T-helper 2 cell (primary cell): ENCODE measurements around the gene HOXA3.
A peak's percentile ranks its signal among the peaks of the same experiment; 100 is the strongest.

ENCODE experiments used
- DNase-seq, 5 experiments: peaks; one replicate each; pipeline versions ENCODE4 v3.0.0 to v3.0.0-alpha.2; 2012 to 2022

Gene HOXA3

GRCh38 chr7:27082171-27082570, 70.2 kb downstream of the HOXA3 start:
- no peak for DNase-seq

GRCh38 chr7:27080844-27081436, 71.4 kb downstream of the HOXA3 start:
- DNase-seq = no peak

DNA sequence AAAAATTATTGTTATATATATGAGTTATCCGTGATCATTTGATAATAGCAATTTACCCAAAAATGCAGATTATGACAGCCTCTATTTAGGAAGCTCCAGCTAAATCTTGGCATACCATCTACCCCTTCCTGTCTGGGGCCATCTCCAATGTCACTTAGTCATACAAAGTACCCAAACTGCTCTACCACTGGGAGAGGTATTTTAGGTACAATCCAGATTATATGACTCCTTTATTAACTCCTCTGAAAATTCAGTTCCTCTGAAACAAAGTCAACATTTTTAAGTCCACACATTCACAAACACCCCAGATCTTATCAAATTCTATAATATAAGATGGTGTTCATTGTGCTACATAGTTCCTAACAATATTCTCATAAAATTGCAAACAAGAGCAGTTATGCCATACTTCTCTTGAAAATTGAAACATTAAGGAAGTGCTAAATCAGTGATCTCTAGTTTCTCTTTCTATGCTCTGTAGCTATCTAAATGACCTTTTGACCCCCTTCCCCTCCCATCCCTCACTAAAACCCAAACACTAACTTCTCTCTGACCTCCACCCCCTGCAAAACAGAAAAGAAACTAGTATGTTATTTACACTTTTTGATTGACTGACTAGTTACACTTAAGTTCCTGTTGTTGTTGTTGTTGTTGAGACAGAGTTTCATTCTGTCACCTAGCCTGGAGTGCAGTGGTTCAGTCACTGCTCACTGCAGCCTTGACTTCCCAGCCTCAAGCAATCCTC, 73.0 kb downstream of the HOXA3 start:
- no peak for DNase-seq

- DNase-seq = no peak
These were observed 73.7 kb downstream of the HOXA3 start for GRCh38 chr7:27078616-27079233.

DNA sequence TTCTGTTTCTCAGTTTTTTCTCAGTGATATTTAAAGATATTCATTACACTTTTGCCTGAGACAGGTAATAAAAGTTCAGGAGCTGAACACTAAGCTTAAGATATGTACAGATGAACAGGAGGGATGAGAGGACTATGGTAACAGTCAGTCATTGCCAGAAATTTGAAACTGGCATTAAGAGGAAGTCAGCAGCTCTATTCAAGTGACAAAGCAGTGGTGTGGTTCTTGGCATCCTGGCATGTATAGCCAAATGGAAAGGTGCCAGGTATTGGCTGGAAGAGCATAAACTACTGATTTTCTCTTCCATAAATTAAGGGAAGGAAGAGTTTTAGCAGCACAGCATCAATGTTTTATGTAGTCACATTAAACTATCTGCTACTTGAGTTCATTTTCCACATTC, 79.3 kb downstream of the HOXA3 start:
- DNase-seq = no peak

DNA sequence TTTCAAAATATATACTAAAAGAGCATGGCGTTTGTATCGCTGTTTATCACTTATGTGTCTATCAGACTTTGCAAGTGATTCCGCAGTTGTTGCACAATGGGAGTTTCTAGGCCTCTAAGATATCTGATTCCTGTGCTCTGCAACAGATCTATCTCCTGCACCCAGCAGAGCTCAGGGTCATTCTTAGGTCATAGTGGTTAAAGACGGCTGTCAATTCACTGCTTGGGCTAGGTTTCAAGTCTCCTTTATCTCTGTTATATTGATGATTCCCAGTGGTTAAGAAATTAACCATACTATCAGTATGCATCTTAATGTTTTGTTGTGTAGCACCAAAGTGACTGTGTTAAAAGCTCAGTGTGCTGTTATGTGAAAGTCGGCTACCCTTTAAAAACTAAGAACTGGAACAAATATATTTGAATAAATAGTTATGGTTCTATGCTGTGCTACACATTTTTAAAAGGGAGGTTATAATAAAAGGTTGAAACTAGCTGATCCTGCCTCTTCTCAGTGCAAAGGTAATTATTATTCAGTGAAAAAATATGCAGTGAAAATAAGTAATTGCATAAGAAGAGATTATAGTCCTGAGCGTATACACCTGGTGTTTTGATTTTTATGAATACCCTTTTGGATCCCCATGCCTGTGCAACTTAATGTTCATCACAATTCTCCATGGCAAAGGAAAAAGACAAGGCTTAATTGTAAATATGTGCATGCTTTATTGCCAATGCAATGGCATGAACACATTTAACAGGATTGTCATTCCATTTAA, 80.6 kb downstream of the HOXA3 start:
- peak in 1 of 5 experiments; percentile 32 for DNase-seq

DNA sequence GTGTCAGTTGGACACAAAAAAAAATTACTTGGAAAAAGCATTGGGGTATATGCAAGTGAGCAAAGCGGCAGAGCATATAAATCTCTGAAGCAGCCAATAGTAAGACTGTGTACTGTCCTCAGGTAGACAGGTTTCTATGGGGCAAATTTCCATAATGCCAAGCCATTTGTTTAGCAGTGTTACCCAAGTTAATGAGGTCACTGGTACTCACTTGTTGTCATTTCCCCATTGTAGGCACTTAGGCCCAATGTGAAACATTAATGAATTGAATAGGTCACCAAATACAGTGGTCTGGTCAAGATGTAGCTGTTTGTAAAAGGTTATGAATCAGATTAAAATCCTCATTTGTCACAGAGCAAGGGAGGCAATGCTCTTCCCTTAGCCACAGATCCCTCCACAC, 84.1 kb downstream of the HOXA3 start:
- no peak for DNase-seq

- DNase-seq = no peak
These were observed 86.2 kb downstream of the HOXA3 start for GRCh38 chr7:27066148-27066547.

DNA sequence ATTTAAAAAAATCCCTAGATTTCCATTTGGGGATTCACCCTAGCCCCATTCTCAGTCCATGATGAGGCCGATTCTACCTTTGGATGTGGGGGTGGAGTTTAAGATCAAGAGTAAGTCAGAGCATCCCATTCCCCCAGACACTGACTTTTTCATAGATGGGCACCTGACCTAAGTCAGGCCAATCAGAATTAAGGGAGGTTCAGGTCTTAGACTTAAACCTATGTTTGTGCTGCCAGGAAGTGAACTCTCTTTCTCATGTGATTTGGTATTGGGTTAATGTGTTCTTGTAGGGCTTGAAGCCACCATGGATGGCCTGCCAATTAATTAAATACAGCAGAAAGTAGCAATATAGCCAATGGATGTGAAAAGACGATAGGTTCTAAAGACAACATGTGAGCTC, 86.7 kb downstream of the HOXA3 start:
- DNase-seq = no peak

GRCh38 chr7:27064661-27065060, 87.7 kb downstream of the HOXA3 start:
- DNase-seq = no peak

GRCh38 chr7:27064159-27064558, 88.2 kb downstream of the HOXA3 start:
- DNase-seq = no peak

DNA sequence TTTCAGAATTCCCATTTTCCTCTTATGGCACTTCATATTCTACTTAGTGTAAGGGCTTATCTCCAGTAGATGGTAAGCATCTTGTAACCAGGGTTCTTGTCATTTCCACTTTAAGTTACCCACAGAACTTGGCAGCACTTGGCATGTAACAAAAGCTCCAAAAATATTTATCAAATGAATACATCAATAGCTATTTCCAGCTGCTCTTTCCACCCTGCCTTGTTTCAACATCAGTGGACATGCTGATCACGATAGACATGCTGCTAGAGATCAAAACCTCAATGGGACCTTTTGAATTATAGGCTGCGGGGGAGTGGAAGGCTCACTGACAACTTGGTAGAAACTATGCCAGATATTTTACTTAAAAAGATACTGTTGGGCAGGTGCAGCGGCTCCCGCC, 89.4 kb downstream of the HOXA3 start:
- no peak for DNase-seq
